CD4-positive, alpha-beta memory T cell (primary cell): ENCODE data around the gene GLRA2. TPM values are rescaled to one million over a fixed set of nuclear protein-coding genes. Genes with fewer than 3 reads are reported as not detected.

Experiments
- CTCF ChIA-PET: fragments of 350-600 bp; sonication (Branson Sonifier 250); formaldehyde crosslinking; loops from one replicate; lab custom pipeline; 2021; ENCODE audit warnings: inconsistent platforms; ENCODE audit not compliant: partially characterized antibody; lab: Charles Lee
- POLR2A ChIA-PET: fragments of 350-600 bp; sonication (Branson Sonifier 250); formaldehyde crosslinking; loops from one replicate; lab custom pipeline; 2021; ENCODE audit not compliant: partially characterized antibody; lab: Charles Lee
- DNase-seq, 5 donors: peaks; one replicate each; pipeline versions ENCODE4 v3.0.0 to v3.0.0-alpha.2; 2020 to 2022; ENCODE audit warnings: mixed read lengths in 1 of 5
- H3K27ac ChIP-seq: one replicate; pipeline ENCODE4 v1.7.0; 2013; ENCODE audit warnings: low read depth, low read length
- H3K27me3 ChIP-seq: 2 replicates; pipeline ENCODE4 v1.7.0; 2013; ENCODE audit warnings: mild to moderate bottlenecking, low read length, moderate library complexity; ENCODE audit not compliant: insufficient read depth
- H3K36me3 ChIP-seq: 2 replicates; pipeline ENCODE4 v1.7.0; 2013; ENCODE audit warnings: mild to moderate bottlenecking, low read length, moderate library complexity; ENCODE audit not compliant: insufficient read depth
- H3K4me1 ChIP-seq: 2 replicates; pipeline ENCODE4 v1.7.0; 2013; ENCODE audit warnings: mild to moderate bottlenecking, low read length, moderate library complexity; ENCODE audit not compliant: insufficient read depth
- H3K4me3 ChIP-seq, 2 donors: one replicate each; pipeline ENCODE4 v1.7.0; 2013; ENCODE audit warnings: low read length in 2 of 2, mild to moderate bottlenecking in 1 of 2
- H3K9me3 ChIP-seq, 2 donors: one replicate each; pipeline ENCODE4 v1.7.0; 2013; ENCODE audit warnings: low read length in 2 of 2, control low read depth in 1 of 2; ENCODE audit not compliant: control insufficient read depth in 1 of 2
- H3K27ac Mint-ChIP-seq, 7 donors: one replicate each; pipeline ENCODE4 v1.8.0; 2020 to 2021; ENCODE audit warnings: mixed read lengths in 7 of 7, mild to moderate bottlenecking in 6 of 7, inconsistent platforms in 3 of 7, moderate library complexity in 3 of 7
- H3K27me3 Mint-ChIP-seq, 2 donors: one replicate each; pipeline ENCODE4 v1.8.0; 2020 to 2021; ENCODE audit warnings: mixed read lengths in 2 of 2
- H3K36me3 Mint-ChIP-seq, 2 donors: one replicate each; pipeline ENCODE4 v1.8.0; 2020 to 2021; ENCODE audit warnings: mixed read lengths in 2 of 2, inconsistent platforms in 1 of 2, mild to moderate bottlenecking in 1 of 2
- H3K4me1 Mint-ChIP-seq, 4 donors: one replicate each; pipeline ENCODE4 v1.8.0; 2020 to 2021; ENCODE audit warnings: mixed read lengths in 4 of 4, mild to moderate bottlenecking in 1 of 4
- H3K4me3 Mint-ChIP-seq, 8 donors: one replicate each; pipeline ENCODE4 v1.8.0; 2020 to 2021; ENCODE audit warnings: mixed read lengths in 8 of 8, mild to moderate bottlenecking in 7 of 8, moderate library complexity in 6 of 8, inconsistent platforms in 3 of 8
- H3K9me3 Mint-ChIP-seq, 8 donors: one replicate each; pipeline ENCODE4 v1.8.0; 2020 to 2021; ENCODE audit warnings: mixed read lengths in 8 of 8, mild to moderate bottlenecking in 5 of 8, inconsistent platforms in 3 of 8, moderate library complexity in 1 of 8
- intact Hi-C: fragments of 100-400 bp; cut with micrococcal nuclease; formaldehyde crosslinking; loops from one replicate; pipeline ENCODE4 v1.15.1; 2023
- polyA plus RNA-seq, 2 donors: library from polyadenylated mRNA; unstranded; fragments of 300-500 nt; fragmentation: Illumina TruSeq; gene quantifications; one replicate each; pipeline ENCODE4 v1.2.3, GENCODE V29; 2021
- total RNA-seq, 2 experiments: library from RNA; stranded (reverse); gene quantifications; one replicate each; pipeline ENCODE4 v1.2.3, GENCODE V29; 2021

Gene GLRA2
- total and polyA plus RNA-seq, 4 experiments from 2014 or later = not detected

DNA sequence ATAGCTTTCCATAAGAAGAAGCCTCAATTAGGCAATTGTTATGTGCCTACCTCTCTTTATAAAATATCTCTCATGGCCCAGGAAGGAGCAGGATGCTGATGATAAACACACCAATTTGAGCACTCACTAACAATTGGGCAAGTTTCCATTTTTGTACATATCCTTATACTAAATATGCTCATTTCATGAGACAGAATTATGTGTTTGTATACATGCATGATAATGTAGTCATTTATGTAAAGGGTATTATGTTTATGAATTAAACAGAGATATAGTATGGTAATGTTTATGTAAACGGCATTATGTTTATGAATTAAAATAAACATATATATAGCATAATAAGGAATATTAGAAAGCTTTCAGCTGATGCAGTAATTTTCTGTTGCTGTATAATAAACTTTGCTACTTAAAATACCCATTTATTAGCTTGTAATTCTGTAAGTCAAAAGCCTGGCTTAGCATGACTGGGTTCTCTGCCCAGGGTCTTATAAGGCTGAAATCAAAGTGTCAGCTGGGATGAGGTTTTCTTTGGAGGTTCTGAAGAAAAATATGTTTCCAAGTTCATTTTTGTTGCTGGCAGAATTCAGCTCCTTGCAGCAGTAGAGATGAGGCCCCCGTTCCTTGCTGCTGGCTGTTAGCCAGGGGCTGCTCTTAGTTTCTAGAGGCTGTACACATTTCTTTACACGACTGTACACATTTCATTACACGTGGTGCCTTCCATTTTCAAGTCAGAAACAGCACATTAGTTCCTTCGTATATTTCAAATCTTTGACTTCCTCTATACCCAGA lies 89.0 kb downstream of the GLRA2 start:
- H3K4me1 ChIP-seq = no peaks in the 10 kb centered on the region
- no peaks in the 10 kb centered on the region for H3K36me3 Mint-ChIP-seq
- no peak overlapping the region for H3K27ac Mint-ChIP-seq
- no peaks in the 10 kb centered on the region for H3K9me3 ChIP-seq
- ChIA-PET POLR2A (no interaction called here), CTCF (no interaction called here)
- H3K27me3 Mint-ChIP-seq = no peaks in the 10 kb centered on the region
- H3K4me1 Mint-ChIP-seq = no peaks in the 10 kb centered on the region
- no peak overlapping the region for H3K27ac ChIP-seq
- H3K36me3 ChIP-seq = no peaks in the 10 kb centered on the region
- no peak overlapping the region for H3K4me3 Mint-ChIP-seq
- H3K4me3 ChIP-seq = no peak overlapping the region
- DNase-seq = no peak
- intact Hi-C loops = no loop called here
- H3K27me3 ChIP-seq = no peaks in the 10 kb centered on the region
- H3K9me3 Mint-ChIP-seq = peaks cover 0 to 15% (median 7%) of the 10 kb centered on the region in 8 donors

DNA sequence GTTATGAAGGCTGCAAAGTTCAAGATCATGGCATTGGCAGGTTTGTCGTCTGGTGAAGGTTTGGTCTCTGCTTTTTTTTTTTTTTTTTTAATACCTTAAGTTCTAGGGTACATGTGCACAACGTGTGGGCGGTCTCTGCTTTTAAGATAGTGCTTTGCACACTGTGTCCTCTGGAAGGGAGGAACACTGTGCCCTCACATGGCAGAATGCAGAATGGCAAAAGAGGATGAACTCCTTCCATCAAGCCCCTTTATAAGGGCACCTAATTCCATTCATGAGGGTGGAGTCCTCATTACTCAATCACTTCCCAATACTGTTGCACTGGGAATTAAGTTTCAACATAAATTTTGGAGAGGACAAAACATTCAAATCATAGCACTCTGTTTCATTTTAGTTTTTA lies 101.4 kb downstream of the GLRA2 start:
- Histone ChIP-seq H3K27me3 (no peaks in the 10 kb centered on the region), H3K9me3 (no peaks in the 10 kb centered on the region), H3K27ac (no peak overlapping the region), H3K4me1 (no peaks in the 10 kb centered on the region), H3K4me3 (no peak overlapping the region), H3K36me3 (no peaks in the 10 kb centered on the region)
- POLR2A ChIA-PET = no interaction called here
- H3K27me3 Mint-ChIP-seq = peaks cover 0 to 4% of the 10 kb centered on the region in 2 donors
- no peaks in the 10 kb centered on the region for H3K4me1 Mint-ChIP-seq
- no peaks in the 10 kb centered on the region for H3K36me3 Mint-ChIP-seq
- CTCF ChIA-PET = interaction anchor here (0.7 kb wide), 1 partner anchor 1365 kb away, joined by 4 read pairs; no protein-coding TSS in a partner anchor
- H3K27ac Mint-ChIP-seq = no peak overlapping the region
- no peak overlapping the region for H3K4me3 Mint-ChIP-seq
- no peaks in the 10 kb centered on the region for H3K9me3 Mint-ChIP-seq
- DNase-seq = no peak
- intact Hi-C loops = no loop called here

DNA sequence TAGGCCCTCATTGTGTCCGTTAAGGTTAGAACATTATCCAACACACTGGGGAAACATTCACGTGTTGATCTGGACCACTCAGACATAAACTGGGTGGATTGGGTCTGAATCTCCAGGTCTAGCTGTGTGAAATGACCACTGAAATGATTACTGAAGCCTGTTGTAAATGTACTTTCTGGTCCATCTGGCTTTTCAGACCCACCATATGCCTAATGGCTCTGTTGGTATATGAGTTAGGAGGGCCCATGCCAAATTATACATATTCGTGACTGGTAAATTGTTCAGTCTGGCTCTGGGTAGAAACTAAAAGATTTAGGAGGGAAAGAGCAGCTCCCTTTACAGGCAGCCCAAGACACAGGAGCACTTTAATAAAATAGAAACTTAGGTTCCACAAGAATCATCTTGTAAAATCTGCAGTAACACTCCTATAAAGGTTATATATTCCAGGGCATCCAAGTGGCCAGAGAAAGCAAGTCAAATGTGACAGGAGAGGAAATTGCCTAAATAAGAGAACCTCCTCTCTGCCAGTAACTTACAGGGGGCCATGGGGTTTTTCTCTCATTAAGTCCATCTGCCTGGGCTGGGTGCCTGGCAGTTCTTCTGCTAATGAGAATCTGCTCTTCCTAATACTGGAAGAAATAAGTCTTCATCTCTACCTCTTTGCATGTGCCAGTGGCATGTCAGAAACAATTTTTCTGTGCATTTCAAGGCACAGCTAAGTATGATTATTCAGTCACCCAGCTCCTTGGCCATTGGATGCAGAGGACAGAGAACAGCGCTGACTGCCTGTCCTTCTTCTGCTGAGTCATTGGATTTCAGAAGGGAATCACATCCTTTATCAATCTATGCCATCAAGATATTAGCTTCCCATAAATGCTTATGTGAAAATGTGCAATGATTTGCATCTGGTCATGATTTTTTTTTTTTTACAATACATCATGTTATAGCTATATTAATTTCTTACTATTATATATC lies 112.6 kb downstream of the GLRA2 start:
- Mint-ChIP-seq H3K4me1 (no peaks in the 10 kb centered on the region), H3K4me3 (no peak overlapping the region), H3K36me3 (no peaks in the 10 kb centered on the region), H3K9me3 (peaks cover 0 to 3% (median 0%) of the 10 kb centered on the region in 8 donors), H3K27ac (no peak overlapping the region), H3K27me3 (no peaks in the 10 kb centered on the region)
- no peaks in the 10 kb centered on the region for H3K9me3 ChIP-seq
- intact Hi-C loops = no loop called here
- DNase-seq = no peak
- POLR2A ChIA-PET = interaction anchor here (0.6 kb wide), 1 partner anchor 692 kb away, joined by 3 read pairs; no protein-coding TSS in a partner anchor
- no peaks in the 10 kb centered on the region for H3K4me1 ChIP-seq
- H3K27me3 ChIP-seq = no peaks in the 10 kb centered on the region
- H3K36me3 ChIP-seq = no peaks in the 10 kb centered on the region
- CTCF ChIA-PET = no interaction called here
- H3K27ac ChIP-seq = no peak overlapping the region
- no peak overlapping the region for H3K4me3 ChIP-seq

DNA sequence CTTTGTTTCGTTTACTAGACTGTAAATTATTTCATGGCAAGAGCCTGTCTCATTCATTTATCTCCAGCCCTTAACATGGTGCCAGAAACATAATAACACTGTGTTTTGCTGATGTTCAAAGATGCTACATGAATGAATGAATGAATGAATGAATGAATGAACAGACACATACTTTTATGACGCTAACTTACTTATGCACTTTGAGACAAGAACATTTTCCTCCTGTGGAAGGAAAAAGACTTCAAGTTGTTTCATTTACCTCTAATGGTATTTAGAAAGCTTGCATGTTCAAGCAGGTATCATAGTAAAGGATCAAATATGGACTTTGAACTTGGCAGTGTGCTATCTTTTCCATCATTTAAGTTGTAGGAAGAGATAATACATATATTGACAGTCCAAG lies 131.6 kb downstream of the GLRA2 start:
- H3K27me3 ChIP-seq = no peaks in the 10 kb centered on the region
- intact Hi-C loops = no loop called here
- no peak for DNase-seq
- Mint-ChIP-seq H3K36me3 (no peaks in the 10 kb centered on the region), H3K9me3 (peaks cover 0 to 4% (median 0%) of the 10 kb centered on the region in 8 donors), H3K4me3 (no peak overlapping the region), H3K4me1 (no peaks in the 10 kb centered on the region), H3K27me3 (peaks cover 0 to 3% of the 10 kb centered on the region in 2 donors), H3K27ac (no peak overlapping the region)
- ChIA-PET CTCF (no interaction called here), POLR2A (no interaction called here)
- no peak overlapping the region for H3K27ac ChIP-seq
- no peak overlapping the region for H3K4me3 ChIP-seq
- no peaks in the 10 kb centered on the region for H3K9me3 ChIP-seq
- H3K36me3 ChIP-seq = no peaks in the 10 kb centered on the region
- no peaks in the 10 kb centered on the region for H3K4me1 ChIP-seq

DNA sequence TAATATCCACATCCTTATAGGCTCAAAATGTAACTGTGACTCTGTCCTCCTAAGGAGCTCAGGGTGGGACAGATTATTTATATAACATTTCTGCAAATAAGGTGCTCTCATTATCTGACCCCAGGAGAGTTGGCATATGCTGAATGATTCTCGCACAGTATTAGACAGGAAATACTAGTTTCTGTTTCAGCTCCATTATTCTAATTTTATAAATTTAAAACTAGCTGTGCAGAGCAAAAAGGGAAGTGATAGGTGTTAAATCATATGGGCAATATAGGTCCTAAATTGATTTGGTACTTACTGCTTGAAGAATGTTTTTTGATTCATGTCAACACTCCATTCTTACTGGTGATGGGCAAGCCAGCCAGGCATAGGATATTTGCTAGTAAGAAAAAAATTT lies 141.5 kb downstream of the GLRA2 start:
- Histone ChIP-seq H3K4me3 (no peak overlapping the region), H3K36me3 (no peaks in the 10 kb centered on the region), H3K9me3 (no peaks in the 10 kb centered on the region), H3K27me3 (no peaks in the 10 kb centered on the region), H3K27ac (no peak overlapping the region), H3K4me1 (no peaks in the 10 kb centered on the region)
- Mint-ChIP-seq H3K4me3 (no peak overlapping the region), H3K27ac (peak overlapping the region in 1 of 7 donors; percentile 41), H3K4me1 (peaks cover 0 to 5% (median 0%) of the 10 kb centered on the region in 4 donors), H3K27me3 (peaks cover 0 to 1% of the 10 kb centered on the region in 2 donors), H3K36me3 (no peaks in the 10 kb centered on the region), H3K9me3 (peaks cover 0 to 5% (median 0%) of the 10 kb centered on the region in 8 donors)
- POLR2A ChIA-PET = no interaction called here
- intact Hi-C loops = no loop called here
- DNase-seq = no peak
- CTCF ChIA-PET = no interaction called here

DNA sequence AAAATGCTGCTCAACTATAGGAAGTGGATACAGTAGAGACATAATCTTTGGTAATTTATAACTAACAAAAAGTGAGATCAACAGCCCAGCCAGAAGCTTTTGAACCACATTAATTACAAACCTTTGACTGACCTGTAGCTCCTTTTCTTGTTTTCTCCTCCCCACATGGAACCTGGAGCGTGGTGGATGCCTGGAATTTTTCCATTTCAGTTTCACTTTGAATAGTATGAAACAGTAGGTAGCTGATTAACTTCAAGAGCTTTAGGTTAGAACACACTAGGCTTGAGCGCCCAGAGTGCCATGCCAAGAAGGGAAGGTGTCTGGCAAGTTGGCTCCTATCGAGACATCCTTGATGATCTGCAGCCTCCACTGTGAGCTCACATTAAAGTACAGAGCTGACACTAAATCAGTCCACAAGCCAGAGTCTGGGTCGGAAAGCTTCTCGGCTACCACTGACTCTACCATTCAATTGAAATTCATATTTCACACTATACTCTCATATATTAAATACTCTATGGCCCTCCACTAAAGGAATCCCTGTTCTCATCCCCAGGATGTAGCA lies 143.4 kb downstream of the GLRA2 start:
- POLR2A ChIA-PET = no interaction called here
- Mint-ChIP-seq H3K4me3 (no peak overlapping the region), H3K4me1 (peaks cover 0 to 5% (median 0%) of the 10 kb centered on the region in 4 donors), H3K9me3 (peaks cover 0 to 5% (median 0%) of the 10 kb centered on the region in 8 donors), H3K27ac (no peak overlapping the region), H3K36me3 (no peaks in the 10 kb centered on the region), H3K27me3 (peaks cover 0 to 1% of the 10 kb centered on the region in 2 donors)
- Histone ChIP-seq H3K27ac (no peak overlapping the region), H3K9me3 (no peaks in the 10 kb centered on the region), H3K36me3 (no peaks in the 10 kb centered on the region), H3K27me3 (no peaks in the 10 kb centered on the region), H3K4me1 (no peaks in the 10 kb centered on the region), H3K4me3 (no peak overlapping the region)
- intact Hi-C loops = no loop called here
- DNase-seq = no peak
- CTCF ChIA-PET = no interaction called here

DNA sequence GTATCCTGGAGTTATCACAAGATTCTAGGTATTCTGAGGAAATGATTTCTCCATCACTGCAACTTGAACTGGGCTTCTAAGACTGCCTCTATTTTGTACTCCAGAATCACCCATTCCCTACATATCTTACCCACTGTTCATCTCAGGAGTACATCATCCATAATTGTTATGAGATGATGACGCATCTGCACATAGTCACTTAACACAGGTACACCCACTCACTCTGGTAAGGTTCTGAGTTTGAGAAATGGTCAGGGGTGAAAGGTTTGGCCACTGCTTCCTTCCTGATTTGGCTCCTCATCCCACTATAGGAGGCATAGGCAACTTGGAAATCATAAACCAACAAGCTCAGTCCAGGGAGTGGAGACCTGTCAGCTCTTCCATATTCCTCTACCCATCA lies 143.9 kb downstream of the GLRA2 start:
- H3K27ac ChIP-seq = no peak overlapping the region
- Mint-ChIP-seq H3K9me3 (peaks cover 0 to 5% (median 0%) of the 10 kb centered on the region in 8 donors), H3K27me3 (peaks cover 0 to 1% of the 10 kb centered on the region in 2 donors), H3K36me3 (no peaks in the 10 kb centered on the region), H3K27ac (no peak overlapping the region), H3K4me1 (peaks cover 0 to 5% (median 0%) of the 10 kb centered on the region in 4 donors), H3K4me3 (no peak overlapping the region)
- no peak overlapping the region for H3K4me3 ChIP-seq
- no peaks in the 10 kb centered on the region for H3K36me3 ChIP-seq
- DNase-seq = no peak
- no peaks in the 10 kb centered on the region for H3K9me3 ChIP-seq
- intact Hi-C loops = no loop called here
- no peaks in the 10 kb centered on the region for H3K27me3 ChIP-seq
- ChIA-PET POLR2A (no interaction called here), CTCF (no interaction called here)
- no peaks in the 10 kb centered on the region for H3K4me1 ChIP-seq
